ENCODE results near the gene RNF20.

- no peak for TF ChIP-seq EZH2 (IDR thresholded peaks at IDR 0.05; ENCODE audit: insufficient read depth, low read length)
- peak; percentile 74 for TF ChIP-seq CTCF (IDR thresholded peaks at IDR 0.05; ENCODE audit: insufficient read depth, low read depth, low read length)
These were observed 68.5 kb downstream of the RNF20 start for GRCh38 chr9:101601904-101602765.

Data from astrocyte (in vitro differentiated cells and primary cell).